Suprapubic skin (tissue), 4 donors: ENCODE results near the gene SMARCD1. TPM values are rescaled to one million over a fixed set of nuclear protein-coding genes. Genes with fewer than 3 reads are reported as not detected.

Experiments
- DNase-seq, 2 donors: peaks; one replicate each; pipeline ENCODE4 v3.0.0-alpha.2; 2019; ENCODE audit warnings: low spot score in 2 of 2
- H3K27ac ChIP-seq: fragments of 200-600 bp; sonication (generic); one replicate; pipeline ENCODE4 v1.5.1; 2019
- H3K27me3 ChIP-seq: fragments of 200-600 bp; sonication (generic); one replicate; pipeline ENCODE4 v1.5.1; 2019
- H3K36me3 ChIP-seq: fragments of 200-600 bp; sonication (generic); one replicate; pipeline ENCODE4 v1.5.1; 2019
- H3K4me1 ChIP-seq: fragments of 200-600 bp; sonication (generic); one replicate; pipeline ENCODE4 v1.5.1; 2019
- H3K4me3 ChIP-seq: fragments of 200-600 bp; sonication (generic); one replicate; pipeline ENCODE4 v1.5.1; 2019; ENCODE audit warnings: mild to moderate bottlenecking
- H3K9me3 ChIP-seq: fragments of 200-600 bp; sonication (generic); one replicate; pipeline ENCODE4 v1.5.1; 2019
- EP300 ChIP-seq: sonication (generic); formaldehyde crosslinking; IDR thresholded peaks from one replicate; pipeline ENCODE4 v1.6.1; 2017; ENCODE audit warnings: antibody characterized with exemption
- POLR2A ChIP-seq, 2 donors: fragments of 450-650 bp; IDR thresholded peaks; one replicate each; pipeline ENCODE4 v1.6.1; 2017; ENCODE audit warnings: antibody characterized with exemption in 2 of 2, mild to moderate bottlenecking in 2 of 2, moderate library complexity in 2 of 2
- POLR2AphosphoS5 ChIP-seq, 3 donors: sonication (generic); formaldehyde crosslinking; IDR thresholded peaks; one replicate each; pipeline ENCODE4 v1.6.1; 2017; ENCODE audit warnings: antibody characterized with exemption in 3 of 3
- WGBS: methylation state at CpG from one replicate; pipeline ENCODE4 v1.1.5; 2018; 5-methylcytosine and 5-hydroxymethylcytosine counted together
- total RNA-seq, 4 donors: library from RNA; depleted of rRNA; stranded (reverse); fragments of >200 nt; gene quantifications; one replicate each; pipeline ENCODE4 v1.1.0, GENCODE V29; 2016
- TF ChIP-seq, protein P1 (sequence below), 2 donors: fragments of 200-600 bp in 1 of 2; fragments of 450-650 bp in 1 of 2; sonication (generic) in 1 of 2; IDR thresholded peaks; one replicate each; pipeline ENCODE4 v1.5.1; 2016 to 2019; ENCODE audit warnings: antibody characterized with exemption in 2 of 2, mild to moderate bottlenecking in 1 of 2, moderate library complexity in 1 of 2

Gene SMARCD1
- 10 to 100 TPM; 62.8 to 86.5 (median 69.7) TPM for total RNA-seq

DNA sequence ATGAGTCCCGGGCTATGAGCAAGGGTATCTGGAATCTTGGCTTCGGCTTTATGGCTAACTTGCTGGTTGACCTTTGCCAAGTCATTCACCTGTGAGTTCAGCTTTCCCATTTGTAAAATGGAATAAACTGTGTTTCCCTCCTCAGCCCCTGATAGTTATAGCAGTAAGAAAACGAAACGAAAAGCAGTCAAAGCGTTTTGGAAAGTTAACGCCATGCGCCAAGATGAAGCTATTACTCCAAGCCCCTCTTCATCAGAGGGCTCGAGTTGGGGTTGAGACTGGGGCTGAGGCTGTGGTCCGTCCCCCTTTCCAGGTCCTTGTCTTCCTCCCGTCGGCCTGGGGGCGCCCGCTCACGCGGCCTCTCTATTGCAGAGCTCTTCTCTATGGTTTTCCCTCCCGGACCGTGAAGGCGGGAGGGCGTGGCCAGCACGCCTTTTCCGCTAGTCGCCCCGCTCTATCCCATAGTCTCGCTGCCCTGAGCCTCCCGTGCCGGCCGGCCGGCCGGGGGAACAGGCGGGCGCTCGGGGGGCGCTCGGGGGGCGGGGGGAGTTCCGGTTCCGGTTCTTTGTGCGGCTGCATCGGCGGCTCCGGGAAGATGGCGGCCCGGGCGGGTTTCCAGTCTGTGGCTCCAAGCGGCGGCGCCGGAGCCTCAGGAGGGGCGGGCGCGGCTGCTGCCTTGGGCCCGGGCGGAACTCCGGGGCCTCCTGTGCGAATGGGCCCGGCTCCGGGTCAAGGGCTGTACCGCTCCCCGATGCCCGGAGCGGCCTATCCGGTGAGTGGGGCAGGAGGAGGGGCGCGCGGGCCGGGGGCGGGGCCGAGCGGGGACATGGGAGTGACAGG is at the start of gene SMARCD1:
Gene SMARCD1 (plus strand): TSS at position 568 of the 840 bp plus-strand sequence. CDS start 28 bp downstream, at position 596.
- 1% methylated on average over 28 of the region's 69 CpGs for WGBS
- Histone ChIP-seq H3K9me3 (no peaks in the 10 kb centered on the region), H3K4me1 (peaks cover 25% of the 10 kb centered on the region), H3K36me3 (peaks cover 24% of the 10 kb centered on the region), H3K4me3 (peak within 1 kb of the TSS; percentile 82), H3K27me3 (no peaks in the 10 kb centered on the region), H3K27ac (peak within 1 kb of the TSS; percentile 97)
- TF ChIP-seq POLR2AphosphoS5 (IDR thresholded peaks at IDR 0.05) (no peak), POLR2A (IDR thresholded peaks at IDR 0.05) (no peak), EP300 (no peak)
- TF ChIP-seq, protein P1, sequence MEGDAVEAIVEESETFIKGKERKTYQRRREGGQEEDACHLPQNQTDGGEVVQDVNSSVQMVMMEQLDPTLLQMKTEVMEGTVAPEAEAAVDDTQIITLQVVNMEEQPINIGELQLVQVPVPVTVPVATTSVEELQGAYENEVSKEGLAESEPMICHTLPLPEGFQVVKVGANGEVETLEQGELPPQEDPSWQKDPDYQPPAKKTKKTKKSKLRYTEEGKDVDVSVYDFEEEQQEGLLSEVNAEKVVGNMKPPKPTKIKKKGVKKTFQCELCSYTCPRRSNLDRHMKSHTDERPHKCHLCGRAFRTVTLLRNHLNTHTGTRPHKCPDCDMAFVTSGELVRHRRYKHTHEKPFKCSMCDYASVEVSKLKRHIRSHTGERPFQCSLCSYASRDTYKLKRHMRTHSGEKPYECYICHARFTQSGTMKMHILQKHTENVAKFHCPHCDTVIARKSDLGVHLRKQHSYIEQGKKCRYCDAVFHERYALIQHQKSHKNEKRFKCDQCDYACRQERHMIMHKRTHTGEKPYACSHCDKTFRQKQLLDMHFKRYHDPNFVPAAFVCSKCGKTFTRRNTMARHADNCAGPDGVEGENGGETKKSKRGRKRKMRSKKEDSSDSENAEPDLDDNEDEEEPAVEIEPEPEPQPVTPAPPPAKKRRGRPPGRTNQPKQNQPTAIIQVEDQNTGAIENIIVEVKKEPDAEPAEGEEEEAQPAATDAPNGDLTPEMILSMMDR (IDR thresholded peaks at IDR 0.05) = peak in 1 of 2 donors; percentile 15
- peak; percentile 93 to 95 for DNase-seq

DNA sequence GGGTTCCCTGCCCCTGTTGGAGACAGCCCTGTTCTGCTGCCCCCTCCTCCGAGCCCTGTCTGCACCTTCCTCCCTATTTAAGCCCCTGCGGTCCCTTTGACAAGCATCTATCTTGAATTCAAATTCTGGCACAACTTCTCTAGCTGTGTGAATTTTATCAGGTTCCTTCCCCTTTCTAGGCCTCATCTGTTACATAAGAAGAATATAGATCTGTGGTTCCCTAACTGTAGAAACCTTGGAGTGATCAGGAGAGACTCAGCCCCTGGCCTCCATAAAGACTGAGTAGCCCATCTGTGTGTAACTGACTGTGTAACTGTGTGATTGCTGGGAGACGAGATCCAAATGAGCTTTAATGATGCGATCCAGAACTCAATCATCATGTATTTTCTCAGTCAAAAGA is 46.8 kb upstream of the SMARCD1 start:
- Histone ChIP-seq H3K9me3 (no peaks in the 10 kb centered on the region), H3K4me1 (peaks cover 8% of the 10 kb centered on the region), H3K4me3 (no peak overlapping the region), H3K27me3 (no peaks in the 10 kb centered on the region), H3K27ac (no peak overlapping the region), H3K36me3 (no peaks in the 10 kb centered on the region)
- no peak for DNase-seq
- TF ChIP-seq EP300 (no peak), POLR2A (IDR thresholded peaks at IDR 0.05) (no peak), POLR2AphosphoS5 (IDR thresholded peaks at IDR 0.05) (no peak)
- TF ChIP-seq, protein P1 (IDR thresholded peaks at IDR 0.05) = no peak
- WGBS = 92% methylated on average over 4 of the region's 4 CpGs

DNA sequence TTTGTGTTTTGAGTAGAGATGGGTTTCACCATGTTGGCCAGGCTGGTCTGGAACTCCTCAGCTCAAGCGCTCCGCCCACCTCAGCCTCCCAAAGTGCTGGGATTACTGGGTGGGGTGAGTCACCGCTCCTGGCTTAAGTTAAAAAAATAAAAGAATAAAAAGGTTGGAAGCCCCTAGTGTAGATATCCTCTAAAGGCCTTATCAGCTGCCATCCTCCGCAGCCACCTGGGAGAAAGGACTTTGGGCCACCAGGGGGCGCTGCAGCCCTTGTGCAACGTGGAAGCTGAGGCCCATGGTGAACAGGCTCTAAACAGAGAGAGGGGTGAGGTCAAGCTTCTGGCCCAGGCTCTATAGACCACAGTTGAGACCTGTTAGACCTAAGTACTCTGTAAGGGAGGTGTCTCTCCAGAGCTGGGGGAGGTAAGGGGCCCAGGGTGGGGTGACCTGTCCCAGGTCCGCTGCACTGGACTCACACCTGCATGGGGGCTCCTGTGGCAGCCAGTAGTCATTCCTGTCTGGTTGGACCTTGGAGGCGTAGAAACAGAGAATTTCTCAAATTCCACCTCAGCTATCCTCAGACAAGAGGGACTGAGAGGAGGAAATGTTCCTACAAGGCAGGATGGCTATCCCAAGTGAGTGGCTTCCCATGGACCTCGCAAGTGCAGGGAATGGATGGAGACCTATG is 45.8 kb upstream of the SMARCD1 start:
- Histone ChIP-seq H3K27ac (no peak overlapping the region), H3K36me3 (no peaks in the 10 kb centered on the region), H3K27me3 (no peaks in the 10 kb centered on the region), H3K4me3 (no peak overlapping the region), H3K9me3 (no peaks in the 10 kb centered on the region), H3K4me1 (peaks cover 8% of the 10 kb centered on the region)
- 44% methylated on average over 9 of the region's 9 CpGs for WGBS
- TF ChIP-seq, protein P1 (IDR thresholded peaks at IDR 0.05) = peak; percentile 63 to 89
- no peak for TF ChIP-seq EP300
- DNase-seq = peak; percentile 89 to 92

DNA sequence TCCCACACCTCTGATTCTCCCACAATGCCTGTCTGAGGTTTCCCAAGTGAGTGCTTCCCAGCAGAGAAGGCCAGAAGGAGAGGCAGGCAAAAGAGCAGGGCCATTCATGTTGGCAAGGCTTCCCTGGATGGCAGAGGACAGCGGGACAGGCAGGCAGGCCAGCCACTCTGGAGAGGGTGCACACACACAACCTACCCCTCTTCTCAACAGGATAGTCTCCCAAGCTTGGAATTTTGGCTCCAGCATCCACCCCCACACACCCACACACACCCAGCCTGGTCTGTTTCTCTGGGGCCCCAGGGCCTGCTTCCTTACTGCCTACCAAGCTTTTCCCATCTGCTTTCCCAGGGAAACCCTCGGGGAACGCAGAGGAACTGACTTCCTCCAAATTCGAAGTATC is 44.5 kb upstream of the SMARCD1 start:
- H3K9me3 ChIP-seq = no peaks in the 10 kb centered on the region
- TF ChIP-seq POLR2AphosphoS5 (IDR thresholded peaks at IDR 0.05) (no peak), EP300 (no peak), POLR2A (IDR thresholded peaks at IDR 0.05) (no peak)
- TF ChIP-seq, protein P1 (IDR thresholded peaks at IDR 0.05) = no peak

More for the DNA sequence above, 44.5 kb upstream of the SMARCD1 start:
- Histone ChIP-seq H3K27me3 (no peaks in the 10 kb centered on the region), H3K4me3 (no peak overlapping the region), H3K4me1 (peaks cover 8% of the 10 kb centered on the region), H3K36me3 (no peaks in the 10 kb centered on the region), H3K27ac (no peak overlapping the region)
- peak in 1 of 2 donors; percentile 32 for DNase-seq
- WGBS = 42% methylated on average over 3 of the region's 4 CpGs
